Memory B cell (primary cell): ENCODE results near the gene NDUFA13.

Source experiments
- ATAC-seq: fragments of 150-1000 bp; cut with Tn5 transposase; 2 replicates; pipeline ENCODE4 v1.10.0; 2021; ENCODE audit warnings: low read depth, mild to moderate bottlenecking, moderate library complexity
- DNase-seq, 2 donors: peaks; one replicate each; pipeline ENCODE4 v3.0.0; 2022; ENCODE audit warnings: low spot score in 2 of 2
- H3K27ac Mint-ChIP-seq: one replicate; pipeline ENCODE4 v1.8.0; 2022; ENCODE audit warnings: mild to moderate bottlenecking, moderate library complexity, mixed read lengths
- H3K27me3 Mint-ChIP-seq: one replicate; pipeline ENCODE4 v1.8.0; 2022; ENCODE audit warnings: mixed read lengths
- H3K36me3 Mint-ChIP-seq: one replicate; pipeline ENCODE4 v1.8.0; 2022; ENCODE audit warnings: mild to moderate bottlenecking, mixed read lengths
- H3K4me1 Mint-ChIP-seq: one replicate; pipeline ENCODE4 v1.8.0; 2022; ENCODE audit warnings: mixed read lengths
- H3K4me3 Mint-ChIP-seq: one replicate; pipeline ENCODE4 v1.8.0; 2022; ENCODE audit warnings: mild to moderate bottlenecking, moderate library complexity, mixed read lengths
- H3K9me3 Mint-ChIP-seq: one replicate; pipeline ENCODE4 v1.8.0; 2022; ENCODE audit warnings: mixed read lengths

NDUFA13 gene

DNA sequence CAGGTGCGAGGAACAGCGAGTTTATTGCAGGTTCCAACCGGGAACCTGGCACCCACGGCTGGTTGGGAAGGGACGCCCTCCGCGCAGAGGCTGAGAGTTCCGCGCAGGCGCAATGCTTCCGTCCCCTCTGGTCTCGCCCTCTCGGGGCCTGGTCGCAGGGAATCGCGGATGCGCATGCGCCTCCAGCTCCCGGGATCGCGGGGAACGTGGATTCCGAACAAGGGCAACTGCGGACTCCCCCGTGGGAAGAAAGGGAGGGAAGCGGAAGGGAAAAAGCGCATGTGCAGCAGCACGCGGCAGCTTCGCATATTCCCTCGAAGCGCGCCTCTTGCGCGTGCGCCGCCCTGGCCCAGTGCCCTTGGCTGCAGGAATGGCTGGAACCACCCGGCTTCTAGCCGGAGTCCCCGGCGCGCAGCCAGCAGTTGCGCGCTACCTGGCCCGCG lies 1.8 kb upstream of the NDUFA13 start:
- ATAC-seq (no peak), DNase-seq (no peak)
- Mint-ChIP-seq H3K4me1 (peaks cover 5% of the 10 kb centered on the region), H3K27ac (no peak overlapping the region), H3K36me3 (peaks cover 2% of the 10 kb centered on the region), H3K27me3 (no peaks in the 10 kb centered on the region), H3K9me3 (no peaks in the 10 kb centered on the region), H3K4me3 (peak overlapping the region; percentile 62)

DNA sequence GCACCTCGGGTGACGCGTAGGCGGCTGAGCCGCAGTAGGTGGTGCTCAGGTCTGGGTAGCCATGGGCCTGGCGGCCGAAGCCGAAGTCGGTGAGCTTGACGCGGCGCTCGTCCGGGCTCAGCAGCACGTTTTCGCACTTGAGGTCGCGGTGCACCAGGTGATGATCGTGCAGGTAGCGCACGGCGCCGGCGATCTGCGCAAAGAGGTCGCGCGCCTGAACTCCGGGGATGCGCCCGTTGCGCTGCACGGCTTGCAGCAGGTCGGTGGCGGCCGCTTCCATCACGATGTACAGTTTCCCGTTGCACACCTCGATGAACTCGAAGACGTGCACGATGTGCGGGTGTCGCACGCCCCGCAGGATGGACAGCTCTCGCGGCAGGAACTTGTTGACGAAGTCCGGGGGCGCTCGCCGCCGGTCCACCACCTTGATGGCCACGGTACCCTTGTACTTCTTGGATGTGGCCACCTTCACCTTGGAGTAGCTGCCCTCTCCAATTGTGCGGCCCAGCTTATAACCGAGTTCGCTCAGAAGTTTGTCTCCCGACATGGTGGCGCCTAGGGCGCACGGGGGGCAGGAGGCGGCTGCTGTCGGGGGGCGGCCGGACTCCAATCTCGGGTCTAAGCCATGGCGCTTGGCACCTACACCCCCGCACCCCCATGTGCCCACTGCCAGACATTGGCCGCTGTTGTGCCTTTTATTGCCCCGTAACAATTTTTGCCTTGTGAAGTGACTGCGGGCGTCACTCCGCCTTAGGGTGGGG lies 964 bp upstream of the NDUFA13 start, which contains the start of gene TSSK6:
Gene TSSK6, minus strand, starts transcription at position 668 of the 761 bp plus-strand sequence. Its CDS starts 121 bp downstream, at position 547.
- Mint-ChIP-seq H3K9me3 (no peaks in the 10 kb centered on the region), H3K27me3 (no peaks in the 10 kb centered on the region), H3K27ac (peak within 1 kb of the TSS; percentile 95), H3K4me1 (peaks cover 9% of the 10 kb centered on the region), H3K36me3 (peaks cover 6% of the 10 kb centered on the region), H3K4me3 (peak within 1 kb of the TSS; percentile 95)
- DNase-seq (no peak), ATAC-seq (no peak)

DNA sequence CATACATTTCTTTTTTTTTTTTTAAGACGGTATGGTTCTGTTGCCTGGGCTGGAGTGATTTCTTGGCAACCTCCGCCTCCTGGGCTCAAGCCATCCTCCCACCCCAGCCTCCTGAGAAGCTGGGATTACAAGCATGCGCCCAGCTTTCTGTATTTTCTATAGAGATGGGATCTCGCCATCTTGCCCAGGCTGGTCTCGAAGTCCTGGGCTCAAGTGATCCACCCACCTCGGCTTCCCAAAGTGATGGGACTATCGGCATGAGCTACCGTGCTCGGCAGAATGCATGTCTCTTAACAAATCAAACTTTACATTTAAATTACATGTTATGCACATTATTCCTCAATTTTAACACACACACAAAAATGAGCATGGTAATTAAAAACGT lies 1.2 kb downstream of the NDUFA13 start:
- H3K4me1 Mint-ChIP-seq, result peaks cover 16% of the 10 kb centered on the region
- H3K27ac Mint-ChIP-seq, result no peak overlapping the region
- no peaks in the 10 kb centered on the region for H3K9me3 Mint-ChIP-seq
- DNase-seq, result no peak
- no peaks in the 10 kb centered on the region for H3K27me3 Mint-ChIP-seq
- peaks cover 15% of the 10 kb centered on the region for H3K36me3 Mint-ChIP-seq
- ATAC-seq, result no peak
- H3K4me3 Mint-ChIP-seq, result peak overlapping the region; percentile 46

DNA sequence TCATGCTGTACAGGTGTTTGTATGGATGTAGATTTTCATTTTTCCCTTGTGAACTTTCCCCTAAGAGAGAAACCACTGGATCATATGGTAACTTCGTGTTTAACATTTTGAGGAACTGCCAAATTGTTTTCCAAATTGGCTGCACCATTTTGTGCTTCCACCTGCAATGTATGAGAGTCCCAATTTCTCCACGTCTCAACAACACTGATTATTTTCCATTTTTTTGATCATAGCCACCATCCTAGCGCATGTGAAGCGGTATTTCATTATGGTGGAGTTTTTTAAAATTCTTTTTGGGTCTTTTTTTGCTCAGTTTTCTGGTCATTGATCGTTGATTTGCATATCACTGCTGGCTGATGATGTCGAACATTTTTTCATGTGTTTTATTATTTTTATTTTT lies 5.0 kb downstream of the NDUFA13 start:
- Mint-ChIP-seq H3K36me3 (peaks cover 17% of the 10 kb centered on the region), H3K27me3 (no peaks in the 10 kb centered on the region), H3K4me1 (peaks cover 24% of the 10 kb centered on the region), H3K4me3 (no peak overlapping the region), H3K9me3 (no peaks in the 10 kb centered on the region), H3K27ac (no peak overlapping the region)
- ATAC-seq (no peak), DNase-seq (no peak)

DNA sequence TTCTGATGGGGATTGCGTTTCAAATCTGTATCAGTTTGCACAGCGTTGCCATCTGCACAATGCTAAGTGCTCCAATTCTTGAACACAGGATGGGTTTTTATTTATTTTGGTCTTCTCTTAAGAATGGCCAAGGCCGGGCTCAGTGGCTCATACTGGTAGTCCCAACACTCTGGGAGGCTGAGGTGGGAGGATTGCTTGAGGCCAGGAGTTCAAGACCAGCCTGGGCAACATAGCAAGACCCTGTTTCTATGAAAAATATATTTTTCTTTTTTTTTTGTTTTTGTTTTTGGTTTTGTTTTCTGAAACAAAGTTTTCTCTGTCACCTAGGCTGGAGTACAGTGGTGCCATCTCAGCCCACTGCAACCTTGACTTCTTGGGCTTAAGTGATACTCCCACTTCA lies 7.2 kb downstream of the NDUFA13 start:
- H3K36me3 Mint-ChIP-seq, result peaks cover 17% of the 10 kb centered on the region
- ATAC-seq (no peak), DNase-seq (no peak)
- no peaks in the 10 kb centered on the region for H3K9me3 Mint-ChIP-seq
- peaks cover 22% of the 10 kb centered on the region for H3K4me1 Mint-ChIP-seq
- H3K27ac Mint-ChIP-seq, result no peak overlapping the region
- no peaks in the 10 kb centered on the region for H3K27me3 Mint-ChIP-seq
- no peak overlapping the region for H3K4me3 Mint-ChIP-seq

DNA sequence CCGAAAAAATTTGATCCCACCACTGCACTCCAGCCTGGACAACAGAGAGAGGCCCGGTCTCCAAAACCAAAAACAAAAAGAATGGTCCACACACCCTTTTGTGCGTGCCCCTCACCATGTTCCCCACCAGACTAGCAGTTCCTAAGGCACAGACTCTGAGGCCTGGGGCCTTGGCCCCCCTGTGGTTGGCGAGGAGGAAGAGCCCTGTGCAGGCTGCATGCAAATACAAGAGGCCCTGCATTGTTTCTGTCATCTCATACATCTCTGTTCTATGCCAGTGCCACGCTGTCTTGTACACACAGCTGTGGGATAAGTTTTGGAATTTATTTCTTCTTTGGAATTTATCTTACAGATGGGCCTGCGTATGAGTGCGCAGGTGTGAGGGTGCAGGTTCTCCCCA lies 8.0 kb downstream of the NDUFA13 start:
- DNase-seq (no peak), ATAC-seq (peak; percentile 78)
- H3K27me3 Mint-ChIP-seq, result no peaks in the 10 kb centered on the region
- H3K4me3 Mint-ChIP-seq, result peak overlapping the region; percentile 27
- no peak overlapping the region for H3K27ac Mint-ChIP-seq
- H3K9me3 Mint-ChIP-seq, result no peaks in the 10 kb centered on the region
- H3K36me3 Mint-ChIP-seq, result peaks cover 17% of the 10 kb centered on the region
- peaks cover 21% of the 10 kb centered on the region for H3K4me1 Mint-ChIP-seq

DNA sequence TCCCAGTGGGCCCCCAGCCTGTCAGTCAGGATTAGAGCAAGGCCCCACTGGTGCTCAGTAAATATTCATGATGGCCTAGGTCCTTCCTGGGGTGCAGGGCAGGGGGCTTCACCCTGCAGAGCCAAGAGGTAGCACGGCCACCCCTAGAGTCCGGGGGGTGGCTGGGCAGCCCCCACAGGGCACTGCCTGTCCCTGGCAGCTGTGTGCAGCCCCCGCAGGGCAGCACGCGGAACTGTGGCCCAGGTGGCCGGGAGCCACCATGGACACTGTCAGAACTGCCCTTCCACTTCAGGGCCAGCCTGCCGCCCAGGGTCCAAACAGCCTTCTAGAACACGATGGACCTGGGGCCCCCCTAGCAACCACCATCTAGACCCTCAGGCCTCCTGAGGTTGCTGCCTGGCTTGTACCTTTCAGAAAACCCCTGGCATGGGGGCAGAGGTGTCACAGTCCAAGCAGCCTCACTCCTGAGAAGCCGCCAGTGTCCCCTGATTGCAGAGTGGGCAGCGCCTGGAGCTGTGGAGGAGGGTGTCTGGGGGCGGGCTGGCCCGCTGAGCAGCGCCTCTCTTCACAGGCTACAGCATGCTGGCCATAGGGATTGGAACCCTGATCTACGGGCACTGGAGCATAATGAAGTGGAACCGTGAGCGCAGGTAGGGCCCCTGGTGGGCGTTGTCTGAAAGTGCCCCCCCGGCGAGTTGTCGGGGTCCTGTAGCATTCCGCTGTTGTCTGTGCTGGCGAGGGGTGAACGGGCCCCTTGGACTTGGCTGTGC lies 9.8 kb downstream of the NDUFA13 start:
- H3K4me1 Mint-ChIP-seq, result peaks cover 12% of the 10 kb centered on the region
- H3K4me3 Mint-ChIP-seq, result no peak overlapping the region
- no peak for DNase-seq
- no peaks in the 10 kb centered on the region for H3K9me3 Mint-ChIP-seq
- ATAC-seq, result no peak
- peaks cover 5% of the 10 kb centered on the region for H3K36me3 Mint-ChIP-seq
- H3K27me3 Mint-ChIP-seq, result no peaks in the 10 kb centered on the region
- no peak overlapping the region for H3K27ac Mint-ChIP-seq

DNA sequence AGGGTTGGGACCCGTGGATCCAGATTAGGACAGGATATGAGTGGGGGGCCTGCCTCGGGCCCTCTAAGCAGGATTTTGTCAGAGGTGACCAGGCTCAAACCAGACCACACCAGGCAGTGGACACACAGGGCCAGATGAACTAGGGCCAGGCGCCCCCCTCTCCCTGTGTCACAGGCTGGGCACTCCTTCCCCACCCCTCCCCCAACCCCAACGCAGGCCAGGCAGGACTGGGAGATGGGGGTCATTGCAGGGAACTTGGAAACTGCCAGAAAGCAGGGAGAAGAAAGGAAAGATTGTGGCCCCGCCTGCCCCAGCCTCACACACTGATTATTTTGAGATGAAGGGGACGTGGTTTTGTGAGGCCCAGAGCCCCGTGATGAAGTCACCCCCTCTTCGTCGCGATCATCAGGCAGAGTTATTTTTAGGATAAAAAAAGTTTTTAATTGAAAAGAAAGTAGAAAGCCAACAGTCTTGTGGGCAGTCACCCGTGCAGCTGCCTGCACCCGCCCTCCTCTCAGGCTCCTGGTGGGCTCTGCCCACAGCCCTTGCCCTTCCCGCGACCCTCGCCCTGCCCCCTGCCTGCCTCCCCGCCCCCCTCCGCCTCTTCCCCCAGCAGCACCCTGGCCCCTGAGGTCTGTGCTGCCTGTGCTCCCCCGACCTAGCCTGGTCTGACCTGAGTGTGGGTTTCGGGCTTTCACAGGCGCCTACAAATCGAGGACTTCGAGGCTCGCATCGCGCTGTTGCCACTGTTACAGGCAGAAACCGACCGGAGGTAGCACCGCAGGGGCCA lies 10.8 kb downstream of the NDUFA13 start:
- peaks cover 2% of the 10 kb centered on the region for H3K36me3 Mint-ChIP-seq
- no peaks in the 10 kb centered on the region for H3K9me3 Mint-ChIP-seq
- H3K4me1 Mint-ChIP-seq, result peaks cover 9% of the 10 kb centered on the region
- no peak overlapping the region for H3K27ac Mint-ChIP-seq
- no peak overlapping the region for H3K4me3 Mint-ChIP-seq
- H3K27me3 Mint-ChIP-seq, result no peaks in the 10 kb centered on the region
- DNase-seq (no peak), ATAC-seq (peak; percentile 20)

DNA sequence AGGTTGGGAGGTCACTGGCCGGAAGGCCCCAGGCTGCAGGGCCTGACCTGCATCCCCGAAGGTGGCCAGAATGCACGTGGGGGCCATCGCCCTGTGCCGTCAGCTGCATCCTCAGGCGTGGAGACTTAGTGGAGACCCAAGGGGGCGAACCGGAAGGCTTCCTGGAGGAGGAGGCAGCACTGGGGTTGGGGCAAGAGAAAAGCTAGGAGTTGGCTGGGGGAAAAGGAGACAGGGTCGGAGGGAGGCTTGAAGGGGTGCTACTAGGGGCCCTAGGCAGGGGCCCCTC lies 11.3 kb downstream of the NDUFA13 start:
- ATAC-seq, result no peak
- H3K9me3 Mint-ChIP-seq, result no peaks in the 10 kb centered on the region
- no peak overlapping the region for H3K4me3 Mint-ChIP-seq
- H3K36me3 Mint-ChIP-seq, result peaks cover 2% of the 10 kb centered on the region
- peaks cover 12% of the 10 kb centered on the region for H3K4me1 Mint-ChIP-seq
- no peak for DNase-seq
- no peaks in the 10 kb centered on the region for H3K27me3 Mint-ChIP-seq
- no peak overlapping the region for H3K27ac Mint-ChIP-seq

DNA sequence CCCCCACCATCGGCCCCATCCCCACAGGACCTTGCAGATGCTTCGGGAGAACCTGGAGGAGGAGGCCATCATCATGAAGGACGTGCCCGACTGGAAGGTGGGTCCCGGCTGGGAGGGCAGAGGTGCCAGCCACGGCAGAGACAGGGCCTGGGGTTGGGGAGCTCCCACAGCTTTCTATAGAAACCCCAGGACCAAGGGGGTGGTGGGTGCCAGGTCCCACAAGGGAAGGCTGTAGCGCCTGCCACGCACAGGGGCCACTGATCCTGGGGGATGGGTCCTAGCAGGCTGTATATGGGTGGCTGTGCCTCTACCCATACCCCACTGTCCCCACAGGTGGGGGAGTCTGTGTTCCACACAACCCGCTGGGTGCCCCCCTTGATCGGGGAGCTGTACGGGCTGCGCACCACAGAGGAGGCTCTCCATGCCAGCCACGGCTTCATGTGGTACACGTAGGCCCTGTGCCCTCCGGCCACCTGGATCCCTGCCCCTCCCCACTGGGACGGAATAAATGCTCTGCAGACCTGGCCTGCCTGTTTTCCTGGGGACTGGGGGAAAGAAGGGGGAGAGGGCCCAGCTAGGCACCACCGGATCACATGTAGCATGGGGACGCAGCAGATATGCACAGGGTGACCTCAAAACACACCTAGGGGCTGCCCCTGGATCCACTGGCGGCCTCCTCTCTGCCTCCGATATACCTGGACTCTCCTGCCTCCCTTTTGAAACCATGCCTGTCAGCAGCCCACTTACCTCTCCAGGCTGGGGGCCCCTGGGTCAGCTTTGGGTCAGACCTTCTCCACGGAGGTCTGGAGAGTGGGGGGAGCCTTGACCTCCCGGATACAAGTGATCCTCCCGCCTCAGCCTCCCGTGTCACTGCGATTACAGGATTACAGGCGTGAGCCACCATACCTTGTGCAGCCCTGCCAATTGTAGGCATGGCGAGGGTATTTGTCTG lies 11.9 kb downstream of the NDUFA13 start:
- ATAC-seq, result no peak
- no peak for DNase-seq
- no peak overlapping the region for H3K27ac Mint-ChIP-seq
- H3K36me3 Mint-ChIP-seq, result no peaks in the 10 kb centered on the region
- no peaks in the 10 kb centered on the region for H3K9me3 Mint-ChIP-seq
- no peaks in the 10 kb centered on the region for H3K27me3 Mint-ChIP-seq
- no peak overlapping the region for H3K4me3 Mint-ChIP-seq
- H3K4me1 Mint-ChIP-seq, result peaks cover 9% of the 10 kb centered on the region

DNA sequence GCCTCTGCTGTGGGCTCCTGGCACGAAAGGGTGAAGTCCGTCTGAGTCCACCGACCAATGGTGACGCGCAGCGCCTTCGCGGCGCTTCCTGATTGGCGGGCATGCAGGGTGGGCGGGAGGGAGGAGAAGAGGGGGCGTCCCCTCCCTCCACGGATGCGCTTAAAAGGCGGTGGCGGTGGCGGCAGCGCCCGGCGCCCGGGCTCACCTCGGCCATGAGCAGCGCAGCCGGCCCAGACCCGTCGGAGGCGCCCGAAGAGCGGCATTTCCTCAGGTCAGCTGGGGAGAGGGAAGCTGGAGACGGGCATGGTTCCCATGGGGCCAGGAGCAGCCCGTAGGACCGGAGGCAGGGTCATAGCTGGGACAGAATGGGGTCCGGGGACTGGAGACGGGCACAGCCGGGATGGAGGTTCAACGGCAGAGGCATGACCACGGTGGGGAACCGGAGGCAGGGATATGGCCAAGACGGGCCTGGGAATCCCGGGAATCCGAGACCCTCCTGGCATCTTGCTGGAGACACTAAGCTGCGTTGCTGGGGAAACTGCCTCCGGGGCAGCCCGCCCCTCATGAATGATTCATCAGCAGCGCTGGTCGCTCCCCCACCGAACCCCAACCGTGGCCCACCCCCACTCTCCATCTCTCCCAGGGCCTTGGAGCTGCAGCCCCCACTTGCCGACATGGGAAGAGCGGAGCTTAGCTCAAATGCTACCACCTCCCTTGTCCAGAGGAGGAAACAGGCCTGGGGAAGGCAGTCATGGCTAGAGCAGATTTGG lies 12.9 kb downstream of the NDUFA13 start, which contains the start of gene YJEFN3:
Gene YJEFN3, plus strand, starts transcription at position 191 of the 770 bp plus-strand sequence. Its CDS starts 22 bp downstream, at position 213.
- no peak within 1 kb of the TSS for H3K4me3 Mint-ChIP-seq
- ATAC-seq (no peak), DNase-seq (no peak)
- H3K36me3 Mint-ChIP-seq, result no peaks in the 10 kb centered on the region
- peak within 1 kb of the TSS; percentile 53 for H3K27ac Mint-ChIP-seq
- H3K4me1 Mint-ChIP-seq, result peaks cover 9% of the 10 kb centered on the region
- no peaks in the 10 kb centered on the region for H3K9me3 Mint-ChIP-seq
- H3K27me3 Mint-ChIP-seq, result no peaks in the 10 kb centered on the region

DNA sequence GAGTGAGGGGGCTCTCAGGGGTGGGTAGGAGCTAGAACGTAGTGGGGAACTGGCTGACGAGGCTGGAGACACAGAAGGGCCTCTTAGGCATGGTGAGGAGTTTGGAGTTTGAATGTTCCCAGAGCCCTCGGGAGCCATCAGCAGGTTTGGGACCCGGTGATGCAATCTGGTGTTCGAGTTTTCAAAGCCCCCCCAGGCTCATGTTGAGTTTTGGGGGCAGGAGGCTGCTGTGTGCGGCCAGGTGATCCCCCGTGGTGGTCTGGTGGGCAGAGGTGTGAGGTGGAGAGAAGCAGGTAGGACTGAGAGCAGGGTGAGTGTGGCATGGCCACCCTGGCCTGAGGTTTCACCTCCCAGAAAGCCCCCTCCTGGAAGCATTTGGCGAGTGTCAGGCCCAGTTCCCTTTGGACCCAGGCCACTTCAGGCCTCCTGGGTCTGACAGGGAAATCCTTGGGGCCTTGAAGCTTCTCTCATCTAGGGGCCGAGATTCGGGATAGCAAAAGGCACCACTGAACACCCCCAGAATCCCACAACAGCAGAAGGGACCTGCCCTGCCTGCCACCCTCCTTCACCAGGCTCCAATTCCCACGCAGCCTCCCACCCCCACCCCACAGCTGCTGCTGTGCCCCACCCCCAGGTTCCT lies 13.9 kb downstream of the NDUFA13 start:
- DNase-seq, result no peak
- Mint-ChIP-seq H3K27ac (peak overlapping the region; percentile 53), H3K9me3 (no peaks in the 10 kb centered on the region), H3K27me3 (no peaks in the 10 kb centered on the region), H3K36me3 (no peaks in the 10 kb centered on the region), H3K4me1 (peaks cover 7% of the 10 kb centered on the region), H3K4me3 (no peak overlapping the region)
- no peak for ATAC-seq
